WTC11 (cell line): ENCODE measurements around the gene PBX3. TPM values are rescaled to one million over a fixed set of nuclear protein-coding genes. Genes with fewer than 3 reads are reported as not detected.

Source experiments
- GABPB1 ChIP-seq: sonication (generic); formaldehyde crosslinking; IDR thresholded peaks from 2 replicates; pipeline ENCODE4 v1.8.1; 2023; ENCODE audit warnings: mild to moderate bottlenecking, missing genetic modification reagents
- GRHL2 ChIP-seq: fragments of 250-450 bp; sonication (Bioruptor Pico); IDR thresholded peaks from 2 replicates; pipeline ENCODE4 v1.8.0; 2022; ENCODE audit warnings: mild to moderate bottlenecking, moderate library complexity; ENCODE audit not compliant: insufficient replicate concordance, severe bottlenecking
- MXD4 ChIP-seq: fragments of 250-450 bp; sonication (Bioruptor Pico); IDR thresholded peaks from 2 replicates; pipeline ENCODE4 v1.8.0; 2021; ENCODE audit warnings: mild to moderate bottlenecking, moderate library complexity, borderline replicate concordance
- NR2C2 ChIP-seq: sonication (generic); formaldehyde crosslinking; IDR thresholded peaks from 2 replicates; pipeline ENCODE4 v1.8.0; 2022; ENCODE audit warnings: mild to moderate bottlenecking, missing genetic modification reagents
- RELA ChIP-seq: sonication (generic); formaldehyde crosslinking; IDR thresholded peaks from 2 replicates; pipeline ENCODE4 v1.8.1; 2022; ENCODE audit warnings: missing genetic modification reagents, mild to moderate bottlenecking, borderline replicate concordance
- SP1 ChIP-seq: sonication (generic); formaldehyde crosslinking; conservative IDR thresholded peaks from 2 replicates; pipeline ENCODE4 v1.8.1; 2022; ENCODE audit warnings: missing genetic modification reagents
- TCF7 ChIP-seq: sonication (generic); formaldehyde crosslinking; IDR thresholded peaks from 2 replicates; pipeline ENCODE4 v1.8.0; 2022; ENCODE audit warnings: mild to moderate bottlenecking, low read depth, missing genetic modification reagents, moderate library complexity
- TP53 ChIP-seq: sonication (generic); formaldehyde crosslinking; IDR thresholded peaks from 2 replicates; pipeline ENCODE4 v1.8.1; 2023; ENCODE audit warnings: mild to moderate bottlenecking, missing genetic modification reagents
- ZNF121 ChIP-seq: sonication (generic); formaldehyde crosslinking; IDR thresholded peaks from 2 replicates; pipeline ENCODE4 v1.8.0; 2023; ENCODE audit warnings: missing genetic modification reagents
- ZNF138 ChIP-seq: sonication (generic); formaldehyde crosslinking; conservative IDR thresholded peaks from 2 replicates; pipeline ENCODE4 v1.8.1; 2022; ENCODE audit warnings: mild to moderate bottlenecking, moderate library complexity, missing genetic modification reagents
- ZNF396 ChIP-seq: fragments of 250-450 bp; sonication (Bioruptor Pico); IDR thresholded peaks from 2 replicates; pipeline ENCODE4 v1.8.0; 2021; ENCODE audit warnings: mild to moderate bottlenecking, moderate library complexity, borderline replicate concordance
- ZNF416 ChIP-seq: fragments of 250-450 bp; sonication (Bioruptor Pico); IDR thresholded peaks from 2 replicates; pipeline ENCODE4 v1.9.0; 2021; ENCODE audit warnings: mild to moderate bottlenecking, inconsistent platforms
- total RNA-seq: library from RNA; stranded (reverse); gene quantifications from 3 replicates; pipeline ENCODE4 v1.2.3, GENCODE V29; 2021
- TF ChIP-seq, protein P1 (sequence below): sonication (generic); formaldehyde crosslinking; conservative IDR thresholded peaks from 2 replicates; pipeline ENCODE4 v1.8.1; 2023; ENCODE audit warnings: mild to moderate bottlenecking, low read depth, missing genetic modification reagents, moderate library complexity
- TF ChIP-seq, protein P2 (sequence below): sonication (generic); formaldehyde crosslinking; IDR thresholded peaks from 2 replicates; pipeline ENCODE4 v1.8.0; 2022; ENCODE audit warnings: missing genetic modification reagents
- TF ChIP-seq, protein P3 (sequence below): sonication (generic); formaldehyde crosslinking; IDR thresholded peaks from 2 replicates; pipeline ENCODE4 v1.8.1; 2023; ENCODE audit warnings: mild to moderate bottlenecking, missing genetic modification reagents, moderate library complexity
- TF ChIP-seq, protein P4 (sequence below): sonication (generic); formaldehyde crosslinking; IDR thresholded peaks from 2 replicates; pipeline ENCODE4 v1.8.1; 2022; ENCODE audit warnings: missing genetic modification reagents, borderline replicate concordance
- TF ChIP-seq, protein P5 (sequence below): sonication (generic); formaldehyde crosslinking; IDR thresholded peaks from 2 replicates; pipeline ENCODE4 v1.8.0; 2022; ENCODE audit warnings: mild to moderate bottlenecking, missing genetic modification reagents
- TF ChIP-seq, protein P6 (sequence below): sonication (generic); formaldehyde crosslinking; IDR thresholded peaks from 2 replicates; pipeline ENCODE4 v1.8.0; 2022; ENCODE audit warnings: mild to moderate bottlenecking, missing genetic modification reagents
- TF ChIP-seq, protein P7 (sequence below): sonication (generic); formaldehyde crosslinking; IDR thresholded peaks from 2 replicates; pipeline ENCODE4 v1.8.1; 2022; ENCODE audit warnings: mild to moderate bottlenecking, moderate library complexity, missing genetic modification reagents
- TF ChIP-seq, protein P8 (sequence below): fragments of 250-450 bp; sonication (Bioruptor Pico); IDR thresholded peaks from 2 replicates; pipeline ENCODE4 v1.9.0; 2021; ENCODE audit warnings: mild to moderate bottlenecking, borderline replicate concordance
- TF ChIP-seq, protein P9 (sequence below): fragments of 250-450 bp; sonication (Bioruptor Pico); IDR thresholded peaks from 2 replicates; pipeline ENCODE4 v1.9.0; 2021; ENCODE audit warnings: mild to moderate bottlenecking

The PBX3 gene
- total RNA-seq, 1 experiment from 2014 or later = 48.5 TPM

DNA sequence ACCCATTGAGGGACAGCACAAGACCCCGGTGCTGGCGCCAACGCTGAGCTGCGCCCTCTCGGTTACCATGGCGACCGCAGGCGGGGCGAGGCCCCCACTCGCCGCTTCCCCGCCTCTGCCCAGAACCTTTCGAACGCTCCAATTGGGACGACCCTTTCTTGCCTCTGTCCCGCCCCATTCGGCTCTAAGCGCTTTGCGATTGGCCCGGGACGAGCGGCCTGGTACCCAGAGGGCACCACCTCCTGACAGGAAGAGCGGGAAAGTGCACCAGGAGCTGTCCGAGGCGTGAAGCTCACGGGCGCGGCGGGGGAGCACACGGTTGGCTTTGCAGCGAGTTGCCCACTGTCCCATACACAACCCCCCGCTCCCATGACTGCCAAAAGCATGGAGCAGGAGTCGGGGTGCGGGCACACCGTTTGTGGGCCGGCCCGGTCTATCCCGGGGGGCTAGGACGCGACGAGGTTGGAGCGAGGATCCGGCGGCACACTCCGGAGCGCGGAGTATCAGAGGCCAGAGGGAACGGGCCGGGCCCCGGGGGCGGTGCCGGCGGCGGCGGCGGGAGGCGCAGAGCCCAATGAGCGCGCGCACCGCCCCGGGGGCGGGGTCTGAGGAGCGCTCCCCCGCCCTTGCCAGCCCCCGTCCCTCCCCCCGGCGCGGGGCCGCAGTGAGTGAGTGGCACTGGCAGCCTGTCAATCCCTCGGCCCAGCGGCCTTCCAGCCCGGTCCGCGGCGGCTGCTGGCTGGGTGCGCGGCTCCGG, 978 bp upstream of the PBX3 start (continued):
- TF ChIP-seq, protein P1, sequence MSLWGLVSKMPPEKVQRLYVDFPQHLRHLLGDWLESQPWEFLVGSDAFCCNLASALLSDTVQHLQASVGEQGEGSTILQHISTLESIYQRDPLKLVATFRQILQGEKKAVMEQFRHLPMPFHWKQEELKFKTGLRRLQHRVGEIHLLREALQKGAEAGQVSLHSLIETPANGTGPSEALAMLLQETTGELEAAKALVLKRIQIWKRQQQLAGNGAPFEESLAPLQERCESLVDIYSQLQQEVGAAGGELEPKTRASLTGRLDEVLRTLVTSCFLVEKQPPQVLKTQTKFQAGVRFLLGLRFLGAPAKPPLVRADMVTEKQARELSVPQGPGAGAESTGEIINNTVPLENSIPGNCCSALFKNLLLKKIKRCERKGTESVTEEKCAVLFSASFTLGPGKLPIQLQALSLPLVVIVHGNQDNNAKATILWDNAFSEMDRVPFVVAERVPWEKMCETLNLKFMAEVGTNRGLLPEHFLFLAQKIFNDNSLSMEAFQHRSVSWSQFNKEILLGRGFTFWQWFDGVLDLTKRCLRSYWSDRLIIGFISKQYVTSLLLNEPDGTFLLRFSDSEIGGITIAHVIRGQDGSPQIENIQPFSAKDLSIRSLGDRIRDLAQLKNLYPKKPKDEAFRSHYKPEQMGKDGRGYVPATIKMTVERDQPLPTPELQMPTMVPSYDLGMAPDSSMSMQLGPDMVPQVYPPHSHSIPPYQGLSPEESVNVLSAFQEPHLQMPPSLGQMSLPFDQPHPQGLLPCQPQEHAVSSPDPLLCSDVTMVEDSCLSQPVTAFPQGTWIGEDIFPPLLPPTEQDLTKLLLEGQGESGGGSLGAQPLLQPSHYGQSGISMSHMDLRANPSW = 0 out of 2 replicates have a peak, but pooled peaks have one; percentile 26
- TF ChIP-seq, protein P2, sequence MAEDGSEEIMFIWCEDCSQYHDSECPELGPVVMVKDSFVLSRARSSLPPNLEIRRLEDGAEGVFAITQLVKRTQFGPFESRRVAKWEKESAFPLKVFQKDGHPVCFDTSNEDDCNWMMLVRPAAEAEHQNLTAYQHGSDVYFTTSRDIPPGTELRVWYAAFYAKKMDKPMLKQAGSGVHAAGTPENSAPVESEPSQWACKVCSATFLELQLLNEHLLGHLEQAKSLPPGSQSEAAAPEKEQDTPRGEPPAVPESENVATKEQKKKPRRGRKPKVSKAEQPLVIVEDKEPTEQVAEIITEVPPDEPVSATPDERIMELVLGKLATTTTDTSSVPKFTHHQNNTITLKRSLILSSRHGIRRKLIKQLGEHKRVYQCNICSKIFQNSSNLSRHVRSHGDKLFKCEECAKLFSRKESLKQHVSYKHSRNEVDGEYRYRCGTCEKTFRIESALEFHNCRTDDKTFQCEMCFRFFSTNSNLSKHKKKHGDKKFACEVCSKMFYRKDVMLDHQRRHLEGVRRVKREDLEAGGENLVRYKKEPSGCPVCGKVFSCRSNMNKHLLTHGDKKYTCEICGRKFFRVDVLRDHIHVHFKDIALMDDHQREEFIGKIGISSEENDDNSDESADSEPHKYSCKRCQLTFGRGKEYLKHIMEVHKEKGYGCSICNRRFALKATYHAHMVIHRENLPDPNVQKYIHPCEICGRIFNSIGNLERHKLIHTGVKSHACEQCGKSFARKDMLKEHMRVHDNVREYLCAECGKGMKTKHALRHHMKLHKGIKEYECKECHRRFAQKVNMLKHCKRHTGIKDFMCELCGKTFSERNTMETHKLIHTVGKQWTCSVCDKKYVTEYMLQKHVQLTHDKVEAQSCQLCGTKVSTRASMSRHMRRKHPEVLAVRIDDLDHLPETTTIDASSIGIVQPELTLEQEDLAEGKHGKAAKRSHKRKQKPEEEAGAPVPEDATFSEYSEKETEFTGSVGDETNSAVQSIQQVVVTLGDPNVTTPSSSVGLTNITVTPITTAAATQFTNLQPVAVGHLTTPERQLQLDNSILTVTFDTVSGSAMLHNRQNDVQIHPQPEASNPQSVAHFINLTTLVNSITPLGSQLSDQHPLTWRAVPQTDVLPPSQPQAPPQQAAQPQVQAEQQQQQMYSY (CRISPR knock-in tag) = peak; percentile 87
- TF ChIP-seq MXD4 (no peak), GRHL2 (no peak), RELA (CRISPR knock-in tag) (peak; percentile 92; the same call in 1 of the 2 replicates), NR2C2 (CRISPR knock-in tag) (peak; percentile 69; the same call in 1 of the 2 replicates), ZNF416 (CRISPR knock-in tag) (no peak), TCF7 (peak; percentile 92), ZNF121 (no peak), ZNF138 (CRISPR knock-in tag) (peak; percentile 96), GABPB1 (peak; percentile 80; the same call in 1 of the 2 replicates), TP53 (CRISPR knock-in tag) (peak; percentile 98), SP1 (CRISPR knock-in tag) (peak; percentile 97), ZNF396 (CRISPR knock-in tag) (no peak)
- TF ChIP-seq, protein P3, sequence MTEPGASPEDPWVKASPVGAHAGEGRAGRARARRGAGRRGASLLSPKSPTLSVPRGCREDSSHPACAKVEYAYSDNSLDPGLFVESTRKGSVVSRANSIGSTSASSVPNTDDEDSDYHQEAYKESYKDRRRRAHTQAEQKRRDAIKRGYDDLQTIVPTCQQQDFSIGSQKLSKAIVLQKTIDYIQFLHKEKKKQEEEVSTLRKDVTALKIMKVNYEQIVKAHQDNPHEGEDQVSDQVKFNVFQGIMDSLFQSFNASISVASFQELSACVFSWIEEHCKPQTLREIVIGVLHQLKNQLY (CRISPR knock-in tag) = no peak
- TF ChIP-seq, protein P4, sequence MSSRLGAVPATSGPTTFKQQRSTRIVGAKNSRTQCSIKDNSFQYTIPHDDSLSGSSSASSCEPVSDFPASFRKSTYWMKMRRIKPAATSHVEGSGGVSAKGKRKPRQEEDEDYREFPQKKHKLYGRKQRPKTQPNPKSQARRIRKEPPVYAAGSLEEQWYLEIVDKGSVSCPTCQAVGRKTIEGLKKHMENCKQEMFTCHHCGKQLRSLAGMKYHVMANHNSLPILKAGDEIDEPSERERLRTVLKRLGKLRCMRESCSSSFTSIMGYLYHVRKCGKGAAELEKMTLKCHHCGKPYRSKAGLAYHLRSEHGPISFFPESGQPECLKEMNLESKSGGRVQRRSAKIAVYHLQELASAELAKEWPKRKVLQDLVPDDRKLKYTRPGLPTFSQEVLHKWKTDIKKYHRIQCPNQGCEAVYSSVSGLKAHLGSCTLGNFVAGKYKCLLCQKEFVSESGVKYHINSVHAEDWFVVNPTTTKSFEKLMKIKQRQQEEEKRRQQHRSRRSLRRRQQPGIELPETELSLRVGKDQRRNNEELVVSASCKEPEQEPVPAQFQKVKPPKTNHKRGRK (CRISPR knock-in tag) = no peak
- TF ChIP-seq, protein P5, sequence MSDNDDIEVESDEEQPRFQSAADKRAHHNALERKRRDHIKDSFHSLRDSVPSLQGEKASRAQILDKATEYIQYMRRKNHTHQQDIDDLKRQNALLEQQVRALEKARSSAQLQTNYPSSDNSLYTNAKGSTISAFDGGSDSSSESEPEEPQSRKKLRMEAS = peak; percentile 100
- TF ChIP-seq, protein P6, sequence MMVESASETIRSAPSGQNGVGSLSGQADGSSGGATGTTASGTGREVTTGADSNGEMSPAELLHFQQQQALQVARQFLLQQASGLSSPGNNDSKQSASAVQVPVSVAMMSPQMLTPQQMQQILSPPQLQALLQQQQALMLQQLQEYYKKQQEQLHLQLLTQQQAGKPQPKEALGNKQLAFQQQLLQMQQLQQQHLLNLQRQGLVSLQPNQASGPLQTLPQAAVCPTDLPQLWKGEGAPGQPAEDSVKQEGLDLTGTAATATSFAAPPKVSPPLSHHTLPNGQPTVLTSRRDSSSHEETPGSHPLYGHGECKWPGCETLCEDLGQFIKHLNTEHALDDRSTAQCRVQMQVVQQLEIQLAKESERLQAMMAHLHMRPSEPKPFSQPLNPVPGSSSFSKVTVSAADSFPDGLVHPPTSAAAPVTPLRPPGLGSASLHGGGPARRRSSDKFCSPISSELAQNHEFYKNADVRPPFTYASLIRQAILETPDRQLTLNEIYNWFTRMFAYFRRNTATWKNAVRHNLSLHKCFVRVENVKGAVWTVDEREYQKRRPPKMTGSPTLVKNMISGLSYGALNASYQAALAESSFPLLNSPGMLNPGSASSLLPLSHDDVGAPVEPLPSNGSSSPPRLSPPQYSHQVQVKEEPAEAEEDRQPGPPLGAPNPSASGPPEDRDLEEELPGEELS = peak; percentile 96
- TF ChIP-seq, protein P7, sequence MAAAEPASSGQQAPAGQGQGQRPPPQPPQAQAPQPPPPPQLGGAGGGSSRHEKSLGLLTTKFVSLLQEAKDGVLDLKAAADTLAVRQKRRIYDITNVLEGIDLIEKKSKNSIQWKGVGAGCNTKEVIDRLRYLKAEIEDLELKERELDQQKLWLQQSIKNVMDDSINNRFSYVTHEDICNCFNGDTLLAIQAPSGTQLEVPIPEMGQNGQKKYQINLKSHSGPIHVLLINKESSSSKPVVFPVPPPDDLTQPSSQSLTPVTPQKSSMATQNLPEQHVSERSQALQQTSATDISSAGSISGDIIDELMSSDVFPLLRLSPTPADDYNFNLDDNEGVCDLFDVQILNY = peak; percentile 99
- TF ChIP-seq, protein P8, sequence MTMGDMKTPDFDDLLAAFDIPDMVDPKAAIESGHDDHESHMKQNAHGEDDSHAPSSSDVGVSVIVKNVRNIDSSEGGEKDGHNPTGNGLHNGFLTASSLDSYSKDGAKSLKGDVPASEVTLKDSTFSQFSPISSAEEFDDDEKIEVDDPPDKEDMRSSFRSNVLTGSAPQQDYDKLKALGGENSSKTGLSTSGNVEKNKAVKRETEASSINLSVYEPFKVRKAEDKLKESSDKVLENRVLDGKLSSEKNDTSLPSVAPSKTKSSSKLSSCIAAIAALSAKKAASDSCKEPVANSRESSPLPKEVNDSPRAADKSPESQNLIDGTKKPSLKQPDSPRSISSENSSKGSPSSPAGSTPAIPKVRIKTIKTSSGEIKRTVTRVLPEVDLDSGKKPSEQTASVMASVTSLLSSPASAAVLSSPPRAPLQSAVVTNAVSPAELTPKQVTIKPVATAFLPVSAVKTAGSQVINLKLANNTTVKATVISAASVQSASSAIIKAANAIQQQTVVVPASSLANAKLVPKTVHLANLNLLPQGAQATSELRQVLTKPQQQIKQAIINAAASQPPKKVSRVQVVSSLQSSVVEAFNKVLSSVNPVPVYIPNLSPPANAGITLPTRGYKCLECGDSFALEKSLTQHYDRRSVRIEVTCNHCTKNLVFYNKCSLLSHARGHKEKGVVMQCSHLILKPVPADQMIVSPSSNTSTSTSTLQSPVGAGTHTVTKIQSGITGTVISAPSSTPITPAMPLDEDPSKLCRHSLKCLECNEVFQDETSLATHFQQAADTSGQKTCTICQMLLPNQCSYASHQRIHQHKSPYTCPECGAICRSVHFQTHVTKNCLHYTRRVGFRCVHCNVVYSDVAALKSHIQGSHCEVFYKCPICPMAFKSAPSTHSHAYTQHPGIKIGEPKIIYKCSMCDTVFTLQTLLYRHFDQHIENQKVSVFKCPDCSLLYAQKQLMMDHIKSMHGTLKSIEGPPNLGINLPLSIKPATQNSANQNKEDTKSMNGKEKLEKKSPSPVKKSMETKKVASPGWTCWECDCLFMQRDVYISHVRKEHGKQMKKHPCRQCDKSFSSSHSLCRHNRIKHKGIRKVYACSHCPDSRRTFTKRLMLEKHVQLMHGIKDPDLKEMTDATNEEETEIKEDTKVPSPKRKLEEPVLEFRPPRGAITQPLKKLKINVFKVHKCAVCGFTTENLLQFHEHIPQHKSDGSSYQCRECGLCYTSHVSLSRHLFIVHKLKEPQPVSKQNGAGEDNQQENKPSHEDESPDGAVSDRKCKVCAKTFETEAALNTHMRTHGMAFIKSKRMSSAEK (CRISPR knock-in tag) = peak; percentile 68; the same call in 1 of the 2 replicates
- TF ChIP-seq, protein P9, sequence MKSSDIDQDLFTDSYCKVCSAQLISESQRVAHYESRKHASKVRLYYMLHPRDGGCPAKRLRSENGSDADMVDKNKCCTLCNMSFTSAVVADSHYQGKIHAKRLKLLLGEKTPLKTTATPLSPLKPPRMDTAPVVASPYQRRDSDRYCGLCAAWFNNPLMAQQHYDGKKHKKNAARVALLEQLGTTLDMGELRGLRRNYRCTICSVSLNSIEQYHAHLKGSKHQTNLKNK (CRISPR knock-in tag) = no peak
